ENCODE data around the gene XRCC4.

DNA sequence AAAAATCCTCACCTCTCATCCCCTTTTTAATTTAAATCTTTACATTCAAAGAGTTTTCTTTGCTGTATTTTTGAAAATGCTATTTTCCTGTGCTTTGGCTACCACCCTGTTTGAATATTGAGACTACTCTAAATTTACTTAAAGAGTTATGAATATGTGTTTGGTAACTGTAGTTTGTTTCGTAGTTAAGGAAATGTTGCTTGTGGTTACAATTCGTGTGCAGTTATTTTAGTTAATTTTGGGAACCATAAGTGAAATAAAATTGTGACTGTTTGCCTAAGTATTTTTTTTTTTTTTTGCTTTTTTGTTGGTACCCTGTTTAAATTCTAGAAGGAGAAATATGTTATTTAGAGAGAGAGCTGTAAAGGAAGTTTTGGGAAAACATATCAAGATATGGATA is 78.7 kb downstream of the XRCC4 start:
- TF ChIP-seq, protein P1, sequence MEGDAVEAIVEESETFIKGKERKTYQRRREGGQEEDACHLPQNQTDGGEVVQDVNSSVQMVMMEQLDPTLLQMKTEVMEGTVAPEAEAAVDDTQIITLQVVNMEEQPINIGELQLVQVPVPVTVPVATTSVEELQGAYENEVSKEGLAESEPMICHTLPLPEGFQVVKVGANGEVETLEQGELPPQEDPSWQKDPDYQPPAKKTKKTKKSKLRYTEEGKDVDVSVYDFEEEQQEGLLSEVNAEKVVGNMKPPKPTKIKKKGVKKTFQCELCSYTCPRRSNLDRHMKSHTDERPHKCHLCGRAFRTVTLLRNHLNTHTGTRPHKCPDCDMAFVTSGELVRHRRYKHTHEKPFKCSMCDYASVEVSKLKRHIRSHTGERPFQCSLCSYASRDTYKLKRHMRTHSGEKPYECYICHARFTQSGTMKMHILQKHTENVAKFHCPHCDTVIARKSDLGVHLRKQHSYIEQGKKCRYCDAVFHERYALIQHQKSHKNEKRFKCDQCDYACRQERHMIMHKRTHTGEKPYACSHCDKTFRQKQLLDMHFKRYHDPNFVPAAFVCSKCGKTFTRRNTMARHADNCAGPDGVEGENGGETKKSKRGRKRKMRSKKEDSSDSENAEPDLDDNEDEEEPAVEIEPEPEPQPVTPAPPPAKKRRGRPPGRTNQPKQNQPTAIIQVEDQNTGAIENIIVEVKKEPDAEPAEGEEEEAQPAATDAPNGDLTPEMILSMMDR (IDR thresholded peaks at IDR 0.05 in 4 of 5, conservative IDR thresholded peaks at IDR 0.05 in 1 of 5) = no peak
- TF ChIP-seq POLR2A (IDR thresholded peaks at IDR 0.05) = no peak

Data from gastrocnemius medialis (tissue), 4 donors.